Activated CD8-positive, alpha-beta memory T cell treated with anti-CD3 and anti-CD28 coated beads for 24 hours (primary cell): Measurements from ENCODE around the gene RNF224.
"Not testable (repeated sequence)": the region's sequence is repeated elsewhere in the genome, so short reads cannot be mapped to it uniquely, and the experiment has no call there.

Source experiments
- DNase-seq: peaks from one replicate; pipeline ENCODE4 v3.0.0-alpha.2; 2020

Gene RNF224

GRCh38 chr9:137241490-137242268 lies 14.4 kb downstream of the RNF224 start:
- DNase-seq, result peak; percentile 85

- DNase-seq, result no peak
Observed at GRCh38 chr9:137242269-137243203, 15.2 kb downstream of the RNF224 start.

GRCh38 chr9:137243266-137243625 lies 15.9 kb downstream of the RNF224 start:
- DNase-seq, result not testable (repeated sequence)

- DNase-seq, result no peak
Observed at GRCh38 chr9:137243626-137244485, 16.6 kb downstream of the RNF224 start.

GRCh38 chr9:137244486-137245449 lies 17.5 kb downstream of the RNF224 start:
- no peak for DNase-seq

- no peak for DNase-seq
Observed at GRCh38 chr9:137245450-137246421, 18.4 kb downstream of the RNF224 start.

- no peak for DNase-seq
Observed at GRCh38 chr9:137247135-137247915, 20.0 kb downstream of the RNF224 start.

GRCh38 chr9:137247916-137248175 lies 20.5 kb downstream of the RNF224 start:
- DNase-seq, result no peak

GRCh38 chr9:137250329-137251193 lies 23.3 kb downstream of the RNF224 start:
- no peak for DNase-seq

- DNase-seq, result no peak
Observed at GRCh38 chr9:137251194-137251461, 23.8 kb downstream of the RNF224 start, which contains the start of gene STPG3. Gene STPG3 (plus strand): TSS chr9:137251286. CDS start chr9:137251287, 1 bp downstream.

- DNase-seq, result no peak
Observed at GRCh38 chr9:137251490-137252268, 24.4 kb downstream of the RNF224 start.

- DNase-seq, result no peak
Observed at GRCh38 chr9:137252555-137253506, 25.5 kb downstream of the RNF224 start.

GRCh38 chr9:137253717-137254623 lies 26.7 kb downstream of the RNF224 start:
- DNase-seq, result no peak

GRCh38 chr9:137254624-137255447 lies 27.5 kb downstream of the RNF224 start, which contains the start of gene NELFB:
Gene NELFB (plus strand): TSS chr9:137255327.
- peak; percentile 99 for DNase-seq
